HepG2 (cell line): Measurements from ENCODE around the gene FLOT2. TPM values are rescaled to one million over a fixed set of nuclear protein-coding genes. Genes with fewer than 3 reads are reported as not detected.

Source experiments
- ATF3 ChIP-seq: sonication (generic); formaldehyde crosslinking; IDR thresholded peaks from 2 replicates; pipeline ENCODE4 v1.4.0; 2020; ENCODE audit warnings: missing genetic modification reagents
- BCL3 ChIP-seq: sonication (generic); formaldehyde crosslinking; IDR thresholded peaks from 2 replicates; pipeline ENCODE4 v1.5.1; 2020; ENCODE audit warnings: mild to moderate bottlenecking, missing genetic modification reagents, moderate library complexity
- HOXA9 ChIP-seq: sonication (generic); formaldehyde crosslinking; IDR thresholded peaks from 2 replicates; pipeline ENCODE4 v1.8.1; 2022; ENCODE audit warnings: missing genetic modification reagents, mild to moderate bottlenecking, moderate library complexity, borderline replicate concordance
- JARID2 ChIP-seq: sonication (generic); formaldehyde crosslinking; IDR thresholded peaks from 2 replicates; pipeline ENCODE4 v1.8.1; 2023; ENCODE audit warnings: missing genetic modification reagents, inconsistent platforms; ENCODE audit not compliant: insufficient replicate concordance
- KMT2B ChIP-seq: IDR thresholded peaks from 2 replicates; pipeline ENCODE4 v1.6.1; 2016; ENCODE audit warnings: missing genetic modification reagents, missing compliant biosample characterization
- MAX ChIP-seq: IDR thresholded peaks from 2 replicates; pipeline ENCODE4 v1.6.1; 2012; ENCODE audit warnings: inconsistent platforms
- MEF2D ChIP-seq: sonication (generic); formaldehyde crosslinking; IDR thresholded peaks from 2 replicates; pipeline ENCODE4 v1.5.1; 2020; ENCODE audit warnings: mild to moderate bottlenecking, missing genetic modification reagents
- PATZ1 ChIP-seq: sonication (generic); formaldehyde crosslinking; IDR thresholded peaks from 2 replicates; pipeline ENCODE4 v1.4.0; 2020; ENCODE audit warnings: missing genetic modification reagents
- PHF5A ChIP-seq: IDR thresholded peaks from one replicate; pipeline ENCODE4 v1.6.1; 2018; ENCODE audit warnings: low read depth, missing genetic modification reagents; ENCODE audit not compliant: unreplicated experiment
- PRDM10 ChIP-seq: sonication (generic); formaldehyde crosslinking; IDR thresholded peaks from 2 replicates; pipeline ENCODE4 v1.4.0; 2020; ENCODE audit warnings: low read depth, missing genetic modification reagents
- SALL2 ChIP-seq: sonication (generic); formaldehyde crosslinking; IDR thresholded peaks from 2 replicates; pipeline ENCODE4 v1.8.1; 2023; ENCODE audit warnings: mild to moderate bottlenecking, missing genetic modification reagents, inconsistent platforms
- TFE3 ChIP-seq: IDR thresholded peaks from 2 replicates; pipeline ENCODE4 v1.6.1; 2016
- THAP11 ChIP-seq: IDR thresholded peaks from 2 replicates; pipeline ENCODE4 v1.6.1; 2016; ENCODE audit warnings: missing biosample characterization, missing genetic modification reagents
- ZBTB42 ChIP-seq: sonication (generic); formaldehyde crosslinking; IDR thresholded peaks from 2 replicates; pipeline ENCODE4 v1.5.0; 2020; ENCODE audit warnings: mild to moderate bottlenecking, missing genetic modification reagents
- ZBTB8A ChIP-seq: sonication (generic); formaldehyde crosslinking; IDR thresholded peaks from 2 replicates; pipeline ENCODE4 v1.4.0; 2020; ENCODE audit warnings: mild to moderate bottlenecking, low read depth, missing genetic modification reagents, borderline replicate concordance
- ZNF629 ChIP-seq: sonication (generic); formaldehyde crosslinking; conservative IDR thresholded peaks from 2 replicates; pipeline ENCODE4 v1.5.0; 2020; ENCODE audit warnings: missing genetic modification reagents
- ZSCAN21 ChIP-seq: sonication (generic); formaldehyde crosslinking; IDR thresholded peaks from 2 replicates; pipeline ENCODE4 v1.8.0; 2022; ENCODE audit warnings: mild to moderate bottlenecking, missing genetic modification reagents, moderate library complexity, borderline replicate concordance
- polyA plus RNA-seq, 8 experiments: library from polyadenylated mRNA; depleted of rRNA in 3 of 8; stranded (reverse) in 7 of 8; unstranded in 1 of 8; fragments of >200 nt; fragmentation: Illumina TruSeq in 4 of 8; extraction: Trizol in 4 of 8; gene quantifications; 2 replicates each; pipeline versions ENCODE4 v1.2.1 to v1.2.3, GENCODE V29; 2011 to 2016; ENCODE audit warnings: low read depth in 4 of 8, missing spikeins in 1 of 8, mixed read lengths in 1 of 8; ENCODE audit not compliant: insufficient read depth in 1 of 8
- total RNA-seq, 5 experiments: library from RNA; depleted of rRNA; stranded (reverse); fragments of >200 nt; fragmentation: Illumina TruSeq; extraction: Trizol; gene quantifications; 2 replicates each; pipeline ENCODE4 v1.2.3, GENCODE V29; 2016; ENCODE audit warnings: low read depth in 1 of 5

The FLOT2 gene
- total and polyA plus RNA-seq, 2 of the 13 experiments (the other 11 are each of a cell fraction or from before 2014, with no cell fraction given), result 54.3 to 54.5 TPM

DNA sequence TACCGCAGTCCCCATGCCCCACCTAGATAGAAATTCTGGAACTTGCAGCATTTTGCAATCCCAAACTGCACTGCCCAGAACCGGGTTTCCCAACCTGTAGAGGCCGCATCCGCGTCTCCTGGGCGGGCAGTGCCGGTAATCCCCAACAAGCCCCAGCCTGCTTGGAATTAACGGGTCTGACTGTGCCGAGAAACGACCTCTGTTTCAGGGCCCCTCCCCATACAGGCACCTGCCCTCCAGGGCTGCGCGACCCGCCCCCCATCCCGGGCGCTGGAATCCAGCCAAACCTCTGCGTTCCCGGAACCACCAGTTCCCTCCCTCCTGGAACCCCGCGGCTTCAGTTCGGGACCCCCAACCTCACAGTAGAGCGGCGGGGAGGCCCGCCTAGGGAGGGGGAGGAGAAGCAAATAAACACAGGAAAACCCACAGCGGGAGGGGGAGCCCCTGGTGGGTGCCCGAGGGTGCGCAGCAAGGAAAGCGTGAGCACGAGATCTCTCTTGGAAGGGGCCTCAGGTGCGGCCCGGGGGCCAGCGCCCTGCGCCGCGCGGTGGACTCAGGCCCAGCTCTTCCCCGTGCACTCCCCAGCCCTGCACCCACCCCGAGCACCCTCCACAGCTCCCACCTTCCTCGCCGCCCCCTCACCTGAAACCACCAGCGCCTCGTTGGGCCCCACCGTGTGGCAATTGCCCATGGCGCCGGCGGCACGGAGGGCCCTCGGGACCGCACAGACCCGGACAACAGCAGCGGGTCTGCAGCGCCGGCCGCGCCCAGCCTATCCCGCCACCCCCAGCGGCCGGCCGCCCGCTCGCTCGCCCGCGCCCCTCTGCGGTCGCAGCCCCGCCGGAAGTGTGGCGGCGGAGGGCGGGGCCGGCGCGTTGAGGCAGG, at the start of gene FLOT2 (continued):
- TF ChIP-seq THAP11 (peak; percentile 57), MEF2D (0 out of 2 replicates have a peak, but pooled peaks have one; percentile 38), PHF5A (peak; percentile 56), ZBTB8A (CRISPR knock-in tag) (no peak; the same call in 1 of the 2 replicates), ZSCAN21 (CRISPR knock-in tag) (peak; percentile 66), HOXA9 (CRISPR knock-in tag) (peak; percentile 60; the same call in 1 of the 2 replicates), TFE3 (CRISPR knock-in tag) (no peak), ZBTB42 (CRISPR knock-in tag) (peak; percentile 68; the same call in 1 of the 2 replicates), KMT2B (peak; percentile 44; the same call in 1 of the 2 replicates), JARID2 (CRISPR knock-in tag) (no peak), BCL3 (CRISPR knock-in tag) (peak; percentile 75; the same call in 1 of the 2 replicates), ATF3 (CRISPR knock-in tag) (0 out of 2 replicates have a peak, but pooled peaks have one; percentile 16), PRDM10 (CRISPR knock-in tag) (0 out of 2 replicates have a peak, but pooled peaks have one; percentile 31), PATZ1 (CRISPR knock-in tag) (peak; percentile 88), ZNF629 (peak; percentile 16; the same call in 1 of the 2 replicates), SALL2 (peak; percentile 68; the same call in 1 of the 2 replicates), MAX (peak; percentile 12)
